Parathyroid adenoma (tissue), 2 donors: Measurements from ENCODE around the gene GPR21.

Source experiments
- H2AFZ ChIP-seq: fragments of 300-600 bp; sonication (generic); one replicate; pipeline ENCODE4 v1.7.0; 2017; ENCODE audit warnings: antibody characterized with exemption, mild to moderate bottlenecking
- H3K27ac ChIP-seq: fragments of 300-600 bp; sonication (generic); one replicate; pipeline ENCODE4 v1.7.0; 2017
- H3K27me3 ChIP-seq: fragments of 300-600 bp; sonication (generic); one replicate; pipeline ENCODE4 v1.7.0; 2017; ENCODE audit warnings: low read length; ENCODE audit not compliant: control insufficient read depth, insufficient read depth
- H3K36me3 ChIP-seq: fragments of 300-600 bp; sonication (generic); one replicate; pipeline ENCODE4 v1.7.0; 2017; ENCODE audit warnings: low read length; ENCODE audit not compliant: control insufficient read depth, insufficient read depth
- H3K4me1 ChIP-seq: fragments of 300-600 bp; sonication (generic); one replicate; pipeline ENCODE4 v1.7.0; 2017; ENCODE audit warnings: control low read depth
- H3K4me2 ChIP-seq: fragments of 300-600 bp; sonication (generic); one replicate; pipeline ENCODE4 v1.7.0; 2017; ENCODE audit warnings: low read length
- H3K4me3 ChIP-seq: fragments of 300-600 bp; sonication (generic); one replicate; pipeline ENCODE4 v1.7.0; 2017; ENCODE audit warnings: low read depth, low read length
- H3K79me2 ChIP-seq: fragments of 300-600 bp; sonication (generic); one replicate; pipeline ENCODE4 v1.7.0; 2017; ENCODE audit warnings: control low read depth
- H3K9ac ChIP-seq: fragments of 300-600 bp; sonication (generic); one replicate; pipeline ENCODE4 v1.7.0; 2017; ENCODE audit warnings: mild to moderate bottlenecking
- H3K9me3 ChIP-seq: fragments of 300-600 bp; sonication (generic); one replicate; pipeline ENCODE4 v1.7.0; 2017; ENCODE audit warnings: low read length; ENCODE audit not compliant: control insufficient read depth
- CTCF ChIP-seq: fragments of 300-600 bp; sonication (generic); IDR thresholded peaks from one replicate; pipeline ENCODE4 v1.7.0; 2017; ENCODE audit warnings: antibody characterized with exemption, mild to moderate bottlenecking
- donor health status: primary hyperparathyroidism.

The GPR21 gene

GRCh38 chr9:123053711-123054110, 20.2 kb downstream of the GPR21 start:
- H3K9me3 ChIP-seq, result no peaks in the 10 kb centered on the region
- no peaks in the 10 kb centered on the region for H3K27me3 ChIP-seq
- H3K79me2 ChIP-seq, result no peaks in the 10 kb centered on the region
- H3K4me3 ChIP-seq, result no peak overlapping the region
- no peak overlapping the region for H2AFZ ChIP-seq
- H3K4me2 ChIP-seq, result no peak overlapping the region
- no peak overlapping the region for H3K9ac ChIP-seq
- H3K27ac ChIP-seq, result no peak overlapping the region
- TF ChIP-seq CTCF, result no peak
- no peaks in the 10 kb centered on the region for H3K36me3 ChIP-seq
- no peaks in the 10 kb centered on the region for H3K4me1 ChIP-seq

GRCh38 chr9:123058834-123059233, 25.4 kb downstream of the GPR21 start:
- TF ChIP-seq CTCF, result no peak
- Histone ChIP-seq H2AFZ (no peak overlapping the region), H3K4me3 (no peak overlapping the region), H3K4me1 (no peaks in the 10 kb centered on the region), H3K9me3 (no peaks in the 10 kb centered on the region), H3K27ac (no peak overlapping the region), H3K79me2 (no peaks in the 10 kb centered on the region), H3K4me2 (no peak overlapping the region), H3K27me3 (no peaks in the 10 kb centered on the region), H3K9ac (no peak overlapping the region), H3K36me3 (no peaks in the 10 kb centered on the region)

- H3K27ac ChIP-seq, result no peak overlapping the region
- H3K4me3 ChIP-seq, result no peak overlapping the region
- H3K79me2 ChIP-seq, result no peaks in the 10 kb centered on the region
- H3K4me2 ChIP-seq, result no peak overlapping the region
- H2AFZ ChIP-seq, result no peak overlapping the region
- TF ChIP-seq CTCF, result no peak
- H3K4me1 ChIP-seq, result no peaks in the 10 kb centered on the region
- H3K27me3 ChIP-seq, result no peaks in the 10 kb centered on the region
- H3K9me3 ChIP-seq, result no peaks in the 10 kb centered on the region
- H3K36me3 ChIP-seq, result no peaks in the 10 kb centered on the region
- H3K9ac ChIP-seq, result no peak overlapping the region
Measured at GRCh38 chr9:123059472-123060220, 26.2 kb downstream of the GPR21 start.

- Histone ChIP-seq H2AFZ (no peak overlapping the region), H3K4me3 (no peak overlapping the region), H3K4me1 (no peaks in the 10 kb centered on the region), H3K27ac (no peak overlapping the region), H3K4me2 (no peak overlapping the region), H3K27me3 (no peaks in the 10 kb centered on the region), H3K36me3 (no peaks in the 10 kb centered on the region), H3K9me3 (no peaks in the 10 kb centered on the region), H3K9ac (no peak overlapping the region), H3K79me2 (no peaks in the 10 kb centered on the region)
- no peak for TF ChIP-seq CTCF
Measured at GRCh38 chr9:123061216-123061615, 27.7 kb downstream of the GPR21 start.
